Breast epithelium (tissue), 4 donors: ENCODE measurements around the gene DAB1. TPM values are rescaled to one million over a fixed set of nuclear protein-coding genes. Genes with fewer than 3 reads are reported as not detected.

Experiments used
- DNase-seq, 2 donors: peaks; one replicate each; pipeline ENCODE4 v3.0.0-alpha.2; 2019; ENCODE audit warnings: low spot score in 2 of 2
- H3K27ac ChIP-seq, 2 donors: fragments of 200-600 bp; sonication (generic) in 1 of 2; one replicate each; pipeline ENCODE4 v1.5.1; 2016 to 2019; ENCODE audit warnings: mild to moderate bottlenecking in 1 of 2
- H3K27me3 ChIP-seq, 2 donors: fragments of 200-600 bp; sonication (generic) in 1 of 2; one replicate each; pipeline versions ENCODE4 v1.5.1 to v1.6.0; 2017 to 2019; ENCODE audit warnings: control low read depth in 1 of 2, mild to moderate bottlenecking in 1 of 2
- H3K36me3 ChIP-seq: fragments of 200-600 bp; one replicate; pipeline ENCODE4 v1.5.1; 2019
- H3K4me1 ChIP-seq, 2 donors: fragments of 200-600 bp; sonication (generic); one replicate each; pipeline ENCODE4 v1.5.1; 2016 to 2019; ENCODE audit warnings: control low read depth in 1 of 2
- H3K4me3 ChIP-seq, 3 donors: fragments of 200-600 bp; sonication (generic); 1 replicate in 2 of 3; 2 replicates in 1 of 3; pipeline ENCODE4 v1.5.1; 2016 to 2019; ENCODE audit warnings: mild to moderate bottlenecking in 3 of 3, moderate library complexity in 2 of 3
- H3K9me3 ChIP-seq, 2 donors: fragments of 200-600 bp; sonication (generic) in 1 of 2; one replicate each; pipeline ENCODE4 v1.5.1; 2016 to 2019; ENCODE audit warnings: control low read depth in 1 of 2
- CTCF ChIP-seq, 3 donors: fragments of 450-650 bp; IDR thresholded peaks; one replicate each; pipeline ENCODE4 v1.5.1; 2016 to 2017; ENCODE audit warnings: antibody characterized with exemption in 3 of 3, mild to moderate bottlenecking in 3 of 3, moderate library complexity in 3 of 3
- POLR2A ChIP-seq: fragments of 450-650 bp; IDR thresholded peaks from one replicate; pipeline ENCODE4 v1.6.1; 2016; ENCODE audit warnings: antibody characterized with exemption, mild to moderate bottlenecking, moderate library complexity
- POLR2AphosphoS5 ChIP-seq, 3 donors: sonication (generic); formaldehyde crosslinking; IDR thresholded peaks; one replicate each; pipeline ENCODE4 v1.6.1; 2017; ENCODE audit warnings: antibody characterized with exemption in 3 of 3
- intact Hi-C: fragments of 100-400 bp; cut with DNase I; formaldehyde crosslinking; loops from one replicate; pipeline ENCODE4 v1.15.1; 2023; ENCODE audit warnings: low total_unique reads
- total RNA-seq, 3 donors: library from RNA; depleted of rRNA; stranded (reverse); fragments of >200 nt; gene quantifications; one replicate each; pipeline ENCODE4 v1.1.0, GENCODE V29; 2016

Gene DAB1
- total RNA-seq, 3 donors from 2014 or later, result 0.48 to 0.66 (median 0.59) TPM

- Histone ChIP-seq H3K27ac (no peak overlapping the region), H3K27me3 (no peaks in the 10 kb centered on the region), H3K4me3 (no peak overlapping the region), H3K9me3 (no peaks in the 10 kb centered on the region), H3K4me1 (no peaks in the 10 kb centered on the region), H3K36me3 (no peaks in the 10 kb centered on the region)
- intact Hi-C loops, result no loop called here
- DNase-seq, result no peak
- TF ChIP-seq CTCF (IDR thresholded peaks at IDR 0.05) (no peak), POLR2AphosphoS5 (IDR thresholded peaks at IDR 0.05) (no peak), POLR2A (no peak)
These were observed 116.3 kb downstream of the DAB1 start for GRCh38 chr1:57307392-57308170.

DNA sequence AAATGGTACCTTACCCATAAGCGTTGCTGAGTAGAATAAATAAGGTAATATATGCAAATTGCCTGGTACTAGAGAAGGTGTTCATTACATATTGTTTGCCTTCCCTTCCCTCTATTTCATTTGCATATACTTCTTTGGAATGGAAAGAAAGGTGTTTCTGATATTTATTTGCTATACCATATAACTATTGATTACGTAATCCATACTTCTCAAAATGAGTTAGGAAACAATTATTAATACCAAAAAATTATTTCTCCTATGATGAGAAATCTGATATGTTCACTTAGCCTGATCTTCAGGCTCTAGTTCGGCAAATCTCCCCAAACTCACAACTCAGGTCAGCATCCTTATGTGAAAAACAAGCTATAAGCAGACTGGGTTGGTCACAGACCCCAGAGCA lies 119.3 kb downstream of the DAB1 start:
- intact Hi-C loops, result no loop called here
- Histone ChIP-seq H3K4me3 (no peak overlapping the region), H3K36me3 (no peaks in the 10 kb centered on the region), H3K27ac (no peak overlapping the region), H3K9me3 (no peaks in the 10 kb centered on the region), H3K27me3 (no peaks in the 10 kb centered on the region), H3K4me1 (no peaks in the 10 kb centered on the region)
- no peak for DNase-seq
- no peak for TF ChIP-seq POLR2A
- TF ChIP-seq CTCF (IDR thresholded peaks at IDR 0.05), result no peak
- TF ChIP-seq POLR2AphosphoS5 (IDR thresholded peaks at IDR 0.05), result no peak

DNA sequence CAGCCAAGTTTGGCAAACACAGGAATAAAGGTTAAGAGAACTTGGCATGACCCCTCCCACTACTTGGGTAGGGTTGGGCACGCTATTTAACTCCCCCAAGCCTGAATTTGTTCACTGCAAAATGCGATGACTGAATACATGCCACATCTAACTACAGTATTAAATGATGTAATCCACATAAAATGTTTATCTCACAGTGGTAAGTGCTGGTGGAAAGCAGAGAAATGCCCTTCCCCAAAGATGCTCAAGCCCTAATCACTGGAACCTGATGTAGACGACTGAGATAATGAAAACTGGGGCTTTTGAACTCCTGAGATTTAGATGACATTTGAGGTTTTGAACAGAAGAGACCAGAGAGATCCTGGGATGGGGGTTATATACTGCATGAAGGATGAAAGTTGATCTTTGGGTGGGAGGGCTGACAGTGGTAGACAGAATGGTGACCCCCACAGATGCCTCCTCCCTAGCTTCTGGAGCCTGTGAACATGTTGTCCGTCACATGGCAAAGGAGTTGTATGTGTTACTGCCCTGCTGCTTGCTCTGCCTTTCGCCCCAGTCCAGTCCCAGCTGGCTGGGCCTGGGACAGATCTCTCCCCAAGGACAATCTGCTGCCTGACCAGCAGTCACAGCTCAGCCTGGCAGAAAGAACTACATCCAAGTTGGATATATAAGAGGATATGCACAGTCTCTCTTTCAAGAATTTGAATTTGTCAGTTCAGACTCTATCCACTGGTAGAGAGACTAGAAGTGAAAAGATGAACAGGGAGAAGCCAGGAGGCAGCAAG lies 120.9 kb downstream of the DAB1 start:
- TF ChIP-seq CTCF (IDR thresholded peaks at IDR 0.05) (no peak), POLR2A (no peak), POLR2AphosphoS5 (IDR thresholded peaks at IDR 0.05) (no peak)
- Histone ChIP-seq H3K9me3 (no peaks in the 10 kb centered on the region), H3K27me3 (no peaks in the 10 kb centered on the region), H3K27ac (no peak overlapping the region), H3K36me3 (no peaks in the 10 kb centered on the region), H3K4me1 (no peaks in the 10 kb centered on the region), H3K4me3 (no peak overlapping the region)
- intact Hi-C loops, result no loop called here
- DNase-seq, result no peak

DNA sequence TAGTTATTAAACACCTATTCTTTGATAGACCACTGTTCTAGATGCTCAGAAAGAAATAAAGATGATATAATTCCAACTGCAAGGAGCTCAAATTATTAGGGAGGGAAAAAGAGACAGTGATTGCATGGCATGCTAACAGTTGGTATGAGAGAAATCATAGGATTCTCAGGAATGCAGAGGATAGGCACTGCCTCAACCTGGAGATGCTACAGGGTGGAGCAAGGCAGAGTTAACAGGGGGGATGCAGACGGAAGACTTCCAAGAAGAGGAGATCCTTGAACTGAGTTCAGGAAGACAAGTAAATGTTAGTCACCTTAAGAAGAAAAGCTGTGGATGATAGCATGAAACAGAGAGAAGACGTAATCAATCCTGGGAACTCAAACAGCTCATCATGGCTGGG lies 123.7 kb downstream of the DAB1 start:
- H3K4me3 ChIP-seq, result no peak overlapping the region
- H3K4me1 ChIP-seq, result no peaks in the 10 kb centered on the region
- DNase-seq, result no peak
- intact Hi-C loops, result no loop called here
- no peaks in the 10 kb centered on the region for H3K36me3 ChIP-seq
- TF ChIP-seq POLR2AphosphoS5 (IDR thresholded peaks at IDR 0.05), result no peak
- TF ChIP-seq CTCF (IDR thresholded peaks at IDR 0.05), result no peak
- H3K27ac ChIP-seq, result no peak overlapping the region
- no peaks in the 10 kb centered on the region for H3K27me3 ChIP-seq
- H3K9me3 ChIP-seq, result no peaks in the 10 kb centered on the region

GRCh38 chr1:57296726-57297250 lies 127.1 kb downstream of the DAB1 start:
- no peak for TF ChIP-seq CTCF (IDR thresholded peaks at IDR 0.05)
- no peak for TF ChIP-seq POLR2A
- no peak for TF ChIP-seq POLR2AphosphoS5 (IDR thresholded peaks at IDR 0.05)
- H3K4me3 ChIP-seq, result no peak overlapping the region
- no peak overlapping the region for H3K27ac ChIP-seq
- no peaks in the 10 kb centered on the region for H3K27me3 ChIP-seq
- no peaks in the 10 kb centered on the region for H3K4me1 ChIP-seq
- no peaks in the 10 kb centered on the region for H3K9me3 ChIP-seq
- intact Hi-C loops, result no loop called here
- DNase-seq, result no peak
- no peaks in the 10 kb centered on the region for H3K36me3 ChIP-seq
